HEK293T (cell line): Measurements from ENCODE around the gene S1PR2.

ENCODE experiments used
- CTCF ChIA-PET: fragments of 350-600 bp; formaldehyde crosslinking; extraction: SDS; loops from one replicate; lab custom pipeline; 2021; ENCODE audit warnings: antibody characterized with exemption, inconsistent platforms; lab: Yijun Ruan, JAX
- POLR2A ChIA-PET: fragments of 350-600 bp; formaldehyde crosslinking; extraction: SDS; loops from one replicate; lab custom pipeline; 2020; ENCODE audit warnings: antibody characterized with exemption, inconsistent platforms; lab: Yijun Ruan, JAX
- DNase-seq: peaks from one replicate; pipeline ENCODE4 v3.0.0; 2012; ENCODE audit warnings: mixed read lengths; ENCODE audit errors: extremely low spot score
- ARNT ChIP-seq: fragments of 450-650 bp; IDR thresholded peaks from 2 replicates; pipeline ENCODE4 v1.6.1; 2017; ENCODE audit warnings: mild to moderate bottlenecking
- BHLHE40 ChIP-seq: fragments of 450-650 bp; IDR thresholded peaks from 2 replicates; pipeline ENCODE4 v1.6.1; 2016; ENCODE audit warnings: mild to moderate bottlenecking, moderate library complexity, borderline replicate concordance
- CTBP1 ChIP-seq: fragments of 450-650 bp; IDR thresholded peaks from 2 replicates; pipeline ENCODE4 v1.6.1; 2016; ENCODE audit warnings: borderline replicate concordance
- ELF4 ChIP-seq: fragments of 450-650 bp; IDR thresholded peaks from 2 replicates; pipeline ENCODE4 v1.6.1; 2017; ENCODE audit warnings: antibody characterized with exemption
- FOXA1 ChIP-seq: fragments of 450-650 bp; IDR thresholded peaks from 2 replicates; pipeline ENCODE4 v1.6.1; 2016; ENCODE audit warnings: mild to moderate bottlenecking
- FOXK2 ChIP-seq: fragments of 450-650 bp; IDR thresholded peaks from 2 replicates; pipeline ENCODE4 v1.6.1; 2016; ENCODE audit warnings: mild to moderate bottlenecking
- FOXM1 ChIP-seq: fragments of 450-650 bp; IDR thresholded peaks from 2 replicates; pipeline ENCODE4 v1.6.1; 2017; ENCODE audit warnings: mild to moderate bottlenecking, borderline replicate concordance
- HDGF ChIP-seq: fragments of 450-650 bp; IDR thresholded peaks from 2 replicates; pipeline ENCODE4 v1.6.1; 2017; ENCODE audit warnings: antibody characterized with exemption, borderline replicate concordance
- L3MBTL2 ChIP-seq: fragments of 450-650 bp; conservative IDR thresholded peaks from 2 replicates; pipeline ENCODE4 v1.6.1; 2016; ENCODE audit warnings: mild to moderate bottlenecking
- LEF1 ChIP-seq: fragments of 450-650 bp; IDR thresholded peaks from 2 replicates; pipeline ENCODE4 v1.6.1; 2017; ENCODE audit warnings: mild to moderate bottlenecking, borderline replicate concordance
- NFRKB ChIP-seq: fragments of 450-650 bp; IDR thresholded peaks from 2 replicates; pipeline ENCODE4 v1.6.1; 2016; ENCODE audit warnings: mild to moderate bottlenecking, moderate library complexity
- PKNOX1 ChIP-seq: fragments of 450-650 bp; IDR thresholded peaks from 2 replicates; pipeline ENCODE4 v1.6.1; 2016
- SP1 ChIP-seq: fragments of 450-650 bp; IDR thresholded peaks from 2 replicates; pipeline ENCODE4 v1.6.1; 2017
- SUZ12 ChIP-seq: fragments of 450-650 bp; IDR thresholded peaks from 2 replicates; pipeline ENCODE4 v1.6.1; 2016; ENCODE audit warnings: mild to moderate bottlenecking
- TARDBP ChIP-seq: fragments of 450-650 bp; IDR thresholded peaks from 2 replicates; pipeline ENCODE4 v1.6.1; 2016
- ZNF384 ChIP-seq: fragments of 450-650 bp; IDR thresholded peaks from 2 replicates; pipeline ENCODE4 v1.6.1; 2016

S1PR2 gene

GRCh38 chr19:10228393-10228792, 2.7 kb downstream of the S1PR2 start:
- POLR2A ChIA-PET = interaction anchor here (0.7 kb wide), 1 partner anchor 33 kb away, joined by 3 read pairs; the partner anchor contains the start of gene DNMT1
- TF ChIP-seq HDGF = no peak
- TF ChIP-seq ARNT = no peak
- TF ChIP-seq ELF4 = no peak
- no peak for TF ChIP-seq SUZ12
- no peak for TF ChIP-seq BHLHE40
- no peak for TF ChIP-seq SP1
- no peak for DNase-seq
- CTCF ChIA-PET = interaction anchor here (0.8 to 1.3 kb wide), 4 partner anchors 8 to 132 kb away, joined by 4 to 8 read pairs (median 6); no protein-coding TSS in a partner anchor

- TF ChIP-seq BHLHE40 = no peak
- TF ChIP-seq FOXK2 = no peak
- TF ChIP-seq ELF4 = no peak
- no peak for TF ChIP-seq PKNOX1
- no peak for TF ChIP-seq NFRKB
- no peak for TF ChIP-seq L3MBTL2
- TF ChIP-seq HDGF = no peak
- TF ChIP-seq SUZ12 = no peak
- TF ChIP-seq FOXA1 = no peak
- TF ChIP-seq ZNF384 = no peak
- DNase-seq = no peak
- ChIA-PET CTCF (interaction anchor here (1.0 kb wide), 1 partner anchor 20 kb away, joined by 3 read pairs; no protein-coding TSS in a partner anchor), POLR2A (no interaction called here)
Measured at GRCh38 chr19:10227026-10227971, 3.8 kb downstream of the S1PR2 start.

GRCh38 chr19:10226376-10227025, 4.6 kb downstream of the S1PR2 start:
- ChIA-PET CTCF (interaction anchor here (1.0 to 1.5 kb wide), 2 partner anchors 21 to 24 kb away, joined by 3 to 5 read pairs; no protein-coding TSS in a partner anchor), POLR2A (no interaction called here)
- DNase-seq = no peak
- TF ChIP-seq CTBP1 (no peak), FOXA1 (no peak), L3MBTL2 (no peak), HDGF (no peak), PKNOX1 (no peak), ZNF384 (no peak), FOXM1 (no peak), ARNT (no peak), FOXK2 (no peak), NFRKB (no peak), SUZ12 (no peak), LEF1 (no peak), SP1 (no peak), TARDBP (no peak), BHLHE40 (no peak)

DNA sequence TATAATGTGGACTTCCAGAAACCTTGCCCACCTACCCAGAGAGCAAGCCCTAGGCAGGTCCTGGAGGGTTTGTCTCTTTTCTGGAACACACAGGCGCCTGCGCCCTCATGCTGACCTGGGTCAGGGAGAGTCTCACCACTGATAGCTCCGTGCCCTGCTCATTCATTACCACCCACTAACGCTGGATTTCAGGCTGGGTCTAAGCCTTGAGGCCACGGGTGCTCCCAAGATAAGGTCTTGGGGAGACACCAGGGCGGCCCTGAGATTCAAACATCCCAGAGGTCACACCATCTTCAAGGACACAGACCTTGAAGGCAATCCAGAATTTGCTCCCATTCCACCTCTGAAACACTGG, 5.1 kb downstream of the S1PR2 start:
- CTCF ChIA-PET = interaction anchor here (1.5 kb wide), 1 partner anchor 24 kb away, joined by 5 read pairs; no protein-coding TSS in a partner anchor
- no peak for DNase-seq
- no peak for TF ChIP-seq ZNF384
- TF ChIP-seq HDGF = no peak
- POLR2A ChIA-PET = no interaction called here

- ChIA-PET POLR2A (no interaction called here), CTCF (no interaction called here)
- DNase-seq = no peak
- TF ChIP-seq ELF4 (no peak), SUZ12 (no peak), ZNF384 (no peak)
Measured at GRCh38 chr19:10224337-10224736, 6.8 kb downstream of the S1PR2 start.

GRCh38 chr19:10223488-10224213, 7.5 kb downstream of the S1PR2 start:
- ChIA-PET CTCF (no interaction called here), POLR2A (no interaction called here)
- TF ChIP-seq LEF1 (no peak), CTBP1 (no peak), SUZ12 (no peak), NFRKB (no peak), TARDBP (no peak), SP1 (no peak), L3MBTL2 (no peak), ARNT (no peak), PKNOX1 (no peak), ELF4 (no peak), FOXM1 (no peak), FOXK2 (no peak), ZNF384 (no peak)
- no peak for DNase-seq
